ENCODE measurements around the gene MIXL1.

The MIXL1 gene

GRCh38 chr1:226220473-226221189 lies 2.8 kb upstream of the MIXL1 start:
- Histone ChIP-seq H3K36me3 (ENCODE audit: control insufficient read depth, insufficient read depth, low read length) (no peaks in the 10 kb centered on the region), H3K9ac (no peak overlapping the region), H3K4me1 (no peaks in the 10 kb centered on the region), H3K9me3 (ENCODE audit: control insufficient read depth, low read length) (no peaks in the 10 kb centered on the region), H3K27me3 (ENCODE audit: control insufficient read depth, insufficient read depth, low read length) (no peaks in the 10 kb centered on the region), H2AFZ (peak overlapping the region; percentile 22), H3K79me2 (no peaks in the 10 kb centered on the region), H3K27ac (no peak overlapping the region), H3K4me2 (ENCODE audit: low read length) (no peak overlapping the region), H3K4me3 (ENCODE audit: low read depth, low read length) (no peak overlapping the region)
- TF ChIP-seq CTCF (IDR thresholded peaks at IDR 0.05) = no peak

GRCh38 chr1:226222686-226223085 lies 778 bp upstream of the MIXL1 start:
- Histone ChIP-seq H3K36me3 (ENCODE audit: control insufficient read depth, insufficient read depth, low read length) (no peaks in the 10 kb centered on the region), H3K9me3 (ENCODE audit: control insufficient read depth, low read length) (no peaks in the 10 kb centered on the region), H3K9ac (no peak overlapping the region), H3K27ac (no peak overlapping the region), H3K27me3 (ENCODE audit: control insufficient read depth, insufficient read depth, low read length) (no peaks in the 10 kb centered on the region), H3K4me2 (ENCODE audit: low read length) (no peak overlapping the region), H3K4me1 (no peaks in the 10 kb centered on the region), H3K4me3 (ENCODE audit: low read depth, low read length) (no peak overlapping the region), H2AFZ (no peak overlapping the region), H3K79me2 (no peaks in the 10 kb centered on the region)
- no peak for TF ChIP-seq CTCF (IDR thresholded peaks at IDR 0.05)

GRCh38 chr1:226223786-226224244 lies 351 bp downstream of the MIXL1 start:
- no peak for TF ChIP-seq CTCF (IDR thresholded peaks at IDR 0.05)
- Histone ChIP-seq H3K79me2 (no peaks in the 10 kb centered on the region), H3K27me3 (ENCODE audit: control insufficient read depth, insufficient read depth, low read length) (no peaks in the 10 kb centered on the region), H3K4me3 (ENCODE audit: low read depth, low read length) (no peak overlapping the region), H3K36me3 (ENCODE audit: control insufficient read depth, insufficient read depth, low read length) (no peaks in the 10 kb centered on the region), H3K4me1 (no peaks in the 10 kb centered on the region), H3K9ac (no peak overlapping the region), H3K9me3 (ENCODE audit: control insufficient read depth, low read length) (no peaks in the 10 kb centered on the region), H2AFZ (peak overlapping the region; percentile 64), H3K27ac (no peak overlapping the region), H3K4me2 (ENCODE audit: low read length) (no peak overlapping the region)

- no peaks in the 10 kb centered on the region for H3K27me3 ChIP-seq (ENCODE audit: control insufficient read depth, insufficient read depth, low read length)
- H3K4me2 ChIP-seq (ENCODE audit: low read length) = no peak overlapping the region
- no peaks in the 10 kb centered on the region for H3K4me1 ChIP-seq
- H2AFZ ChIP-seq = no peak overlapping the region
- no peak overlapping the region for H3K27ac ChIP-seq
- H3K36me3 ChIP-seq (ENCODE audit: control insufficient read depth, insufficient read depth, low read length) = no peaks in the 10 kb centered on the region
- no peak overlapping the region for H3K4me3 ChIP-seq (ENCODE audit: low read depth, low read length)
- H3K9me3 ChIP-seq (ENCODE audit: control insufficient read depth, low read length) = no peaks in the 10 kb centered on the region
- no peak for TF ChIP-seq CTCF (IDR thresholded peaks at IDR 0.05)
- no peak overlapping the region for H3K9ac ChIP-seq
- H3K79me2 ChIP-seq = no peaks in the 10 kb centered on the region
These were observed 3.1 kb downstream of the MIXL1 start for GRCh38 chr1:226226601-226227000.

- Histone ChIP-seq H3K27ac (no peak overlapping the region), H2AFZ (no peak overlapping the region), H3K9ac (no peak overlapping the region), H3K9me3 (ENCODE audit: control insufficient read depth, low read length) (no peaks in the 10 kb centered on the region), H3K4me1 (no peaks in the 10 kb centered on the region), H3K4me3 (ENCODE audit: low read depth, low read length) (no peak overlapping the region), H3K79me2 (no peaks in the 10 kb centered on the region), H3K36me3 (ENCODE audit: control insufficient read depth, insufficient read depth, low read length) (no peaks in the 10 kb centered on the region), H3K27me3 (ENCODE audit: control insufficient read depth, insufficient read depth, low read length) (no peaks in the 10 kb centered on the region), H3K4me2 (ENCODE audit: low read length) (no peak overlapping the region)
- no peak for TF ChIP-seq CTCF (IDR thresholded peaks at IDR 0.05)
These were observed 9.8 kb downstream of the MIXL1 start for GRCh38 chr1:226233293-226233692.

All from parathyroid adenoma (tissue), 2 donors.